K562 (cell line): ENCODE measurements around the gene HPCA. TPM values are rescaled to one million over a fixed set of nuclear protein-coding genes. Genes with fewer than 3 reads are reported as not detected.

Source experiments
- BRD9 ChIP-seq: fragments of 450-650 bp; IDR thresholded peaks from 2 replicates; pipeline ENCODE4 v1.6.1; 2018; ENCODE audit warnings: low read depth; ENCODE audit not compliant: partially characterized antibody
- CHD2 ChIP-seq: IDR thresholded peaks from 2 replicates; pipeline ENCODE4 v1.6.1; 2011; ENCODE audit warnings: low read depth, low read length
- CTBP1 ChIP-seq: fragments of 450-650 bp; IDR thresholded peaks from 2 replicates; pipeline ENCODE4 v1.6.1; 2016; ENCODE audit warnings: borderline replicate concordance
- CTCFL ChIP-seq: IDR thresholded peaks from 2 replicates; pipeline ENCODE4 v1.6.1; 2011; ENCODE audit warnings: borderline replicate concordance, low read depth, mild to moderate bottlenecking, moderate library complexity, low read length; ENCODE audit not compliant: insufficient read depth, poor library complexity, severe bottlenecking
- FIP1L1 ChIP-seq: fragments of 200-400 bp; formaldehyde crosslinking; IDR thresholded peaks from 2 replicates; pipeline ENCODE4 v1.6.1; 2018; ENCODE audit warnings: mild to moderate bottlenecking, low read depth, low read length; ENCODE audit not compliant: poor library complexity, severe bottlenecking
- KDM5B ChIP-seq: fragments of 200-600 bp; sonication (generic); IDR thresholded peaks from 2 replicates; pipeline ENCODE4 v1.6.1; 2012; ENCODE audit warnings: low read depth, mild to moderate bottlenecking, moderate library complexity, low read length, control low read depth, inconsistent platforms; ENCODE audit not compliant: insufficient replicate concordance
- NCOA4 ChIP-seq: fragments of 450-650 bp; IDR thresholded peaks from 2 replicates; pipeline ENCODE4 v1.6.1; 2018; ENCODE audit warnings: mild to moderate bottlenecking; ENCODE audit not compliant: partially characterized antibody
- PCBP2 ChIP-seq: fragments of 200-400 bp; formaldehyde crosslinking; IDR thresholded peaks from 2 replicates; pipeline ENCODE4 v1.6.1; 2018; ENCODE audit warnings: low read length, low read depth, mild to moderate bottlenecking, moderate library complexity; ENCODE audit not compliant: poor library complexity, severe bottlenecking
- PYGO2 ChIP-seq: fragments of 450-650 bp; IDR thresholded peaks from 2 replicates; pipeline ENCODE4 v1.6.1; 2016; ENCODE audit warnings: mild to moderate bottlenecking, missing genetic modification characterization, moderate library complexity, missing compliant biosample characterization
- RBM17 ChIP-seq: fragments of 200-400 bp; formaldehyde crosslinking; IDR thresholded peaks from 2 replicates; pipeline ENCODE4 v1.6.1; 2017; ENCODE audit warnings: low read depth, mild to moderate bottlenecking, low read length, borderline replicate concordance
- SAP30 ChIP-seq: fragments of 200-600 bp; sonication (generic); IDR thresholded peaks from 2 replicates; pipeline ENCODE4 v1.6.1; 2012; ENCODE audit warnings: borderline replicate concordance, low read depth, mild to moderate bottlenecking, moderate library complexity, low read length, control low read depth, inconsistent platforms; ENCODE audit not compliant: insufficient read depth, poor library complexity, severe bottlenecking
- SETDB1 ChIP-seq: IDR thresholded peaks from one replicate; pipeline ENCODE4 v1.6.1; 2012; ENCODE audit warnings: low read length, control low read depth, inconsistent platforms
- U2AF2 ChIP-seq: fragments of 200-400 bp; formaldehyde crosslinking; optimal IDR thresholded peaks from 2 replicates; pipeline ENCODE3; 2017; ENCODE audit warnings: low read depth, mild to moderate bottlenecking, low read length
- VEZF1 ChIP-seq: fragments of 200-800 bp; sonication (Bioruptor generic); IDR thresholded peaks from 2 replicates; pipeline ENCODE4 v1.6.1; 2017; ENCODE audit warnings: missing genetic modification characterization, missing compliant biosample characterization
- ZC3H8 ChIP-seq: fragments of 450-650 bp; IDR thresholded peaks from 2 replicates; pipeline ENCODE4 v1.6.1; 2017
- ZNF134 ChIP-seq: fragments of 250-450 bp; sonication (Bioruptor Pico); conservative IDR thresholded peaks from 2 replicates; pipeline ENCODE4 v1.4.0; 2020
- polyA plus RNA-seq, 8 experiments: library from polyadenylated mRNA; depleted of rRNA in 4 of 8; stranded (reverse) in 5 of 8; unstranded in 3 of 8; fragments of >200 nt; fragmentation: Nextera tagmentation in 2 of 8; fragmentation: Illumina TruSeq in 1 of 8; extraction: Ambion mirVana in 2 of 8; extraction: Trizol in 1 of 8; gene quantifications; 2 replicates each; pipeline versions ENCODE4 v1.2.1 to v1.2.3, GENCODE V29; 2011 to 2014; ENCODE audit warnings: inconsistent platforms in 1 of 8, missing spikeins in 1 of 8
- total RNA-seq, 7 experiments: library from RNA; depleted of rRNA in 6 of 7; stranded (reverse); fragments of >200 nt in 6 of 7; fragmentation: Illumina TruSeq in 2 of 7; extraction: Trizol in 2 of 7; gene quantifications; 2 replicates each; pipeline versions ENCODE4 v1.2.1 to v1.2.3, GENCODE V29; 2011 to 2021; ENCODE audit warnings: low replicate concordance in 1 of 7
- TF ChIP-seq, protein P1 (sequence below): fragments of 450-650 bp; conservative IDR thresholded peaks from 2 replicates; pipeline ENCODE4 v1.6.1; 2016; ENCODE audit warnings: missing genetic modification characterization, low read depth, mild to moderate bottlenecking, missing compliant biosample characterization, moderate library complexity
- TF ChIP-seq, protein P2 (sequence below): fragments of 250-450 bp; sonication (Bioruptor Pico); IDR thresholded peaks from 2 replicates; pipeline ENCODE4 v1.8.0; 2022; ENCODE audit warnings: inconsistent platforms, mild to moderate bottlenecking, moderate library complexity, borderline replicate concordance
- TF ChIP-seq, protein P3 (sequence below): sonication (generic); formaldehyde crosslinking; IDR thresholded peaks from 2 replicates; pipeline ENCODE4 v1.8.0; 2022; ENCODE audit warnings: mild to moderate bottlenecking, missing genetic modification reagents

The HPCA gene
- total and polyA plus RNA-seq, 9 of the 15 experiments (the other 6 are each of a cell fraction or from before 2014, with no cell fraction given) = not detected

DNA sequence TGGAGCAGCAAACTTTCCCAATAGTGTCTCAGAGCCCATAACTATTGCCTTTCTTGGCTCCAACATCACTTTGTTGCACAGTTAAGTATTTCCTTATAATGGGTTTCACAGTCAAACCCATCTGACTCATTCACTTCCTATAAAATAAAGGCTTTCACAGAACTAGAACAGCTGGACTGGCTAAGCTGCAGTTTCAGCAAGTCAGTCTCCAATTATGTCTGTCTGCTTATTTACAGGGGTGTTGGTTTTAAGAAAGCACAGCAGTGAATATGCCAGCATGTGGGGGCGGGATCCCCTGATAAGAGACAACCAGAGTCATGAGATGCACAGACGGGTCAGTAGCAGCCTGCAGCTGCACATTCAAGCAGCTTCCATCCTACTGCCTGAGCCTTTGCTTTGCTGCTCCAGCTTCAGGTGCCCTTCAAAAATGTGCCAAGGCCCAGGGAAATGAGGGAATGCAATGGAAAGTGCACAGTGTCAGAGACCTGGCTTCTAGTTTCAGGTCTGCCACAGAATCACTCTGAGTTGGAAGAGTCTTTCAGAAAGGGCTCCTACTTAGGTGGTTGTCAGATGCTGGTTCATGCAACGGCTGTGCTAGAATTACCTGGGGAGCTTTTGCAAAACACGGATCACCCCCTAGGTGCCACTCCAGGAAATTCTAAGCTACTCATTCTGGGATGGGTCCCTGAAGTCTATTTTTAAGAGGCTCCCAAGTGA, 53.5 kb downstream of the HPCA start (continued):
- TF ChIP-seq FIP1L1 (no peak), U2AF2 (no peak), CTCFL (no peak), SETDB1 (no peak), NCOA4 (no peak), CHD2 (no peak), CTBP1 (peak; percentile 70), PCBP2 (no peak), BRD9 (no peak), VEZF1 (CRISPR knock-in tag) (peak; percentile 53), KDM5B (no peak), ZNF134 (CRISPR knock-in tag) (no peak), RBM17 (no peak), ZC3H8 (no peak), PYGO2 (tag) (no peak), SAP30 (no peak)
- TF ChIP-seq, protein P1, sequence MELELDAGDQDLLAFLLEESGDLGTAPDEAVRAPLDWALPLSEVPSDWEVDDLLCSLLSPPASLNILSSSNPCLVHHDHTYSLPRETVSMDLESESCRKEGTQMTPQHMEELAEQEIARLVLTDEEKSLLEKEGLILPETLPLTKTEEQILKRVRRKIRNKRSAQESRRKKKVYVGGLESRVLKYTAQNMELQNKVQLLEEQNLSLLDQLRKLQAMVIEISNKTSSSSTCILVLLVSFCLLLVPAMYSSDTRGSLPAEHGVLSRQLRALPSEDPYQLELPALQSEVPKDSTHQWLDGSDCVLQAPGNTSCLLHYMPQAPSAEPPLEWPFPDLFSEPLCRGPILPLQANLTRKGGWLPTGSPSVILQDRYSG (tag) = peak; percentile 68; the same call in 1 of the 2 replicates
- TF ChIP-seq, protein P2, sequence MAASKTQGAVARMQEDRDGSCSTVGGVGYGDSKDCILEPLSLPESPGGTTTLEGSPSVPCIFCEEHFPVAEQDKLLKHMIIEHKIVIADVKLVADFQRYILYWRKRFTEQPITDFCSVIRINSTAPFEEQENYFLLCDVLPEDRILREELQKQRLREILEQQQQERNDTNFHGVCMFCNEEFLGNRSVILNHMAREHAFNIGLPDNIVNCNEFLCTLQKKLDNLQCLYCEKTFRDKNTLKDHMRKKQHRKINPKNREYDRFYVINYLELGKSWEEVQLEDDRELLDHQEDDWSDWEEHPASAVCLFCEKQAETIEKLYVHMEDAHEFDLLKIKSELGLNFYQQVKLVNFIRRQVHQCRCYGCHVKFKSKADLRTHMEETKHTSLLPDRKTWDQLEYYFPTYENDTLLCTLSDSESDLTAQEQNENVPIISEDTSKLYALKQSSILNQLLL = no peak
- TF ChIP-seq, protein P3, sequence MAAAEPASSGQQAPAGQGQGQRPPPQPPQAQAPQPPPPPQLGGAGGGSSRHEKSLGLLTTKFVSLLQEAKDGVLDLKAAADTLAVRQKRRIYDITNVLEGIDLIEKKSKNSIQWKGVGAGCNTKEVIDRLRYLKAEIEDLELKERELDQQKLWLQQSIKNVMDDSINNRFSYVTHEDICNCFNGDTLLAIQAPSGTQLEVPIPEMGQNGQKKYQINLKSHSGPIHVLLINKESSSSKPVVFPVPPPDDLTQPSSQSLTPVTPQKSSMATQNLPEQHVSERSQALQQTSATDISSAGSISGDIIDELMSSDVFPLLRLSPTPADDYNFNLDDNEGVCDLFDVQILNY (CRISPR knock-in tag) = no peak
